PC-3 (cell line): ENCODE data around the gene TMEM232. TPM values are rescaled to one million over a fixed set of nuclear protein-coding genes. Genes with fewer than 3 reads are reported as not detected.

Experiments
- ATAC-seq: fragments of 200-7000 bp; cut with Tn5 transposase; 2 replicates; pipeline ENCODE4 v1.9.1; 2020; ENCODE audit warnings: mild to moderate bottlenecking, moderate library complexity
- BruUV-seq: library from RNA; stranded (reverse); fragments of 400-500 nt; replicated peaks from 2 replicates; lab custom pipeline; 2021; lab: Mats Ljungman, UMichigan
- CTCF ChIA-PET: fragments of 300-600 bp; sonication (Branson Sonifier 250); formaldehyde crosslinking; loops from one replicate; lab custom pipeline; 2022; ENCODE audit warnings: antibody characterized with exemption; lab: Charles Lee
- POLR2A ChIA-PET: fragments of 300-600 bp; sonication (Branson Sonifier 250); formaldehyde crosslinking; loops from one replicate; lab custom pipeline; 2022; ENCODE audit warnings: antibody characterized with exemption; ENCODE audit not compliant: unreplicated experiment; lab: Charles Lee
- DNase-seq: peaks from one replicate; pipeline ENCODE4 v3.0.0-alpha.2; 2015
- H2AFZ ChIP-seq: fragments of 300-600 bp; sonication (generic); 2 replicates; pipeline ENCODE4 v1.6.0; 2016; ENCODE audit warnings: antibody characterized with exemption, low read length
- H3F3A ChIP-seq: fragments of 300-600 bp; sonication (generic); one replicate; pipeline ENCODE4 v1.6.0; 2017; ENCODE audit warnings: antibody characterized with exemption, low read length, control low read depth, mild to moderate bottlenecking; ENCODE audit not compliant: unreplicated experiment
- H3K27ac ChIP-seq: fragments of 300-600 bp; sonication (generic); 2 replicates; pipeline ENCODE4 v1.5.1; 2016; ENCODE audit warnings: mild to moderate bottlenecking, low read length
- H3K27me3 ChIP-seq: fragments of 300-600 bp; sonication (generic); 2 replicates; pipeline ENCODE4 v1.6.1; 2016; ENCODE audit warnings: low read length, mixed read lengths
- H3K36me3 ChIP-seq: fragments of 300-600 bp; sonication (generic); 2 replicates; pipeline ENCODE4 v1.6.1; 2016; ENCODE audit warnings: low read depth, mixed run types, low read length, mixed read lengths
- H3K4me1 ChIP-seq: fragments of 300-600 bp; sonication (generic); 2 replicates; pipeline ENCODE4 v1.5.1; 2016; ENCODE audit warnings: low read length; ENCODE audit not compliant: insufficient read depth
- H3K4me2 ChIP-seq: fragments of 300-600 bp; sonication (generic); 2 replicates; pipeline ENCODE4 v1.6.0; 2016; ENCODE audit warnings: low read length
- H3K4me3 ChIP-seq: fragments of 300-600 bp; sonication (generic); 2 replicates; pipeline ENCODE4 v1.5.1; 2016; ENCODE audit warnings: mild to moderate bottlenecking, low read length, mixed read lengths
- H3K79me2 ChIP-seq: fragments of 300-600 bp; sonication (generic); 2 replicates; pipeline ENCODE4 v1.6.1; 2017; ENCODE audit warnings: low read length, mixed read lengths
- H3K9ac ChIP-seq: fragments of 300-600 bp; sonication (generic); 2 replicates; pipeline ENCODE4 v1.6.0; 2016; ENCODE audit warnings: mild to moderate bottlenecking, low read length
- H3K9me2 ChIP-seq: fragments of 300-600 bp; sonication (generic); replicated peaks from 2 replicates; pipeline ENCODE4 v1.6.1; 2016; ENCODE audit warnings: mixed run types, low read length, mixed read lengths
- H3K9me3 ChIP-seq: fragments of 300-600 bp; sonication (generic); 2 replicates; pipeline ENCODE4 v1.6.1; 2016; ENCODE audit warnings: low read length, mixed read lengths
- H4K20me1 ChIP-seq: fragments of 300-600 bp; sonication (generic); 2 replicates; pipeline ENCODE4 v1.6.1; 2016; ENCODE audit warnings: low read length, mixed read lengths
- EZH2 ChIP-seq: fragments of 300-600 bp; sonication (generic); IDR thresholded peaks from one replicate; pipeline ENCODE4 v1.6.1; 2017; ENCODE audit warnings: antibody characterized with exemption, mild to moderate bottlenecking, low read length; ENCODE audit not compliant: unreplicated experiment
- EZH2phosphoT487 ChIP-seq: fragments of 300-600 bp; sonication (generic); IDR thresholded peaks from 2 replicates; pipeline ENCODE4 v1.6.1; 2018; ENCODE audit warnings: mild to moderate bottlenecking, antibody characterized with exemption, low read length, borderline replicate concordance
- intact Hi-C: fragments of 100-400 bp; cut with micrococcal nuclease; formaldehyde crosslinking; loops from 2 replicates; pipeline ENCODE4 v1.9.0; 2023
- total RNA-seq: library from RNA; depleted of rRNA; stranded (reverse); fragments of >200 nt; gene quantifications from 2 replicates; pipeline ENCODE4 v1.2.3, GENCODE V29; 2014
- TF ChIP-seq, protein P1 (sequence below): fragments of 300-600 bp; sonication (generic); conservative IDR thresholded peaks from 2 replicates; pipeline ENCODE4 v1.5.1; 2017; ENCODE audit warnings: antibody characterized with exemption, low read depth, mild to moderate bottlenecking, low read length

Gene TMEM232
- total RNA-seq, 1 experiment from 2014 or later, result 1.4 TPM

DNA sequence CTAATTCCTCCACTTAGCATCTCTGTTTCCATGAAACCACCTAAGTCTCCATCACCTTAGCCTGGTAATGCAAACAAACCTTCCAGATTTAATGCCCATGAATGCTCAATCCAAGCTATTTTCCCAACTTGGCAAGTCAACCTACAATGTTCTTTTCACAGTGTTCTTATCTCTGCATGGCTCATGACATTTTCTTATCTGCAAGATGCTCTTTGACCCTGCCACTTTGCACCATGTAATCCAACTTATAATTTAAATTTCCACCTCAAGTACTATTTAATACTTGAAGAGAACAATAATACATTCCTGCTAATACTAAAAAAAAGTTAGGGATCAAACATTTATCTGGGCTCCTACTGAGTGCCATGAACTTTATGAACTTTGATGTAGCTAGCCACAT is 164.3 kb downstream of the TMEM232 start:
- Histone ChIP-seq H3K27ac (no peak overlapping the region), H3K79me2 (no peaks in the 10 kb centered on the region), H3K36me3 (no peaks in the 10 kb centered on the region), H2AFZ (no peak overlapping the region), H3K4me2 (no peak overlapping the region), H4K20me1 (no peaks in the 10 kb centered on the region), H3K9me2 (no peaks in the 10 kb centered on the region), H3K27me3 (0 out of 2 replicates have a peak, but pooled peaks cover 4% of the 10 kb centered on the region), H3F3A (no peaks in the 10 kb centered on the region), H3K4me3 (no peak overlapping the region), H3K4me1 (no peaks in the 10 kb centered on the region), H3K9me3 (no peaks in the 10 kb centered on the region), H3K9ac (no peak overlapping the region)
- ATAC-seq (no peak), DNase-seq (no peak)
- CTCF ChIA-PET, result no interaction called here
- no TSS peak for BruUV-seq
- TF ChIP-seq EZH2, result no peak
- TF ChIP-seq, protein P1, sequence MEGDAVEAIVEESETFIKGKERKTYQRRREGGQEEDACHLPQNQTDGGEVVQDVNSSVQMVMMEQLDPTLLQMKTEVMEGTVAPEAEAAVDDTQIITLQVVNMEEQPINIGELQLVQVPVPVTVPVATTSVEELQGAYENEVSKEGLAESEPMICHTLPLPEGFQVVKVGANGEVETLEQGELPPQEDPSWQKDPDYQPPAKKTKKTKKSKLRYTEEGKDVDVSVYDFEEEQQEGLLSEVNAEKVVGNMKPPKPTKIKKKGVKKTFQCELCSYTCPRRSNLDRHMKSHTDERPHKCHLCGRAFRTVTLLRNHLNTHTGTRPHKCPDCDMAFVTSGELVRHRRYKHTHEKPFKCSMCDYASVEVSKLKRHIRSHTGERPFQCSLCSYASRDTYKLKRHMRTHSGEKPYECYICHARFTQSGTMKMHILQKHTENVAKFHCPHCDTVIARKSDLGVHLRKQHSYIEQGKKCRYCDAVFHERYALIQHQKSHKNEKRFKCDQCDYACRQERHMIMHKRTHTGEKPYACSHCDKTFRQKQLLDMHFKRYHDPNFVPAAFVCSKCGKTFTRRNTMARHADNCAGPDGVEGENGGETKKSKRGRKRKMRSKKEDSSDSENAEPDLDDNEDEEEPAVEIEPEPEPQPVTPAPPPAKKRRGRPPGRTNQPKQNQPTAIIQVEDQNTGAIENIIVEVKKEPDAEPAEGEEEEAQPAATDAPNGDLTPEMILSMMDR, result no peak
- TF ChIP-seq EZH2phosphoT487, result no peak
- POLR2A ChIA-PET, result no interaction called here
- intact Hi-C loops, result no loop called here

DNA sequence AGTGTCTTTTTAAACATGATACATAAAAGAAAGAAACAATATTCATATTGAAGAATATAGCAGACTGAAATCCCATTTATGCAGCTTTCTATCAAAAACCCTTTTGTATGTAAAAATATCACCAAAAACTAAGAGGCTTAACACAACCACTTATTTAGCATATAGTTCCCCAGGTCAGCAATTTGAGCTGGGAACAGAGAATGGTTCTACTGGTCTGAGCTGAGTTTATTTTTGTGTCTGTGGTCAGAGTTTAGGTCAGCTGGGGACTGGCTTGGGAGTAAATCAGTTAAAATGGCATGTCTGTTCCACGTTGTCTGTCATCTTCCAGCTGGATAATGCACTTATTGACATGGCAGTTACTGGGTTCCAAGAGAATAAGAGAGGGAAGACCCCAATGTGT is 165.0 kb downstream of the TMEM232 start:
- POLR2A ChIA-PET, result no interaction called here
- no peak for DNase-seq
- H3K4me3 ChIP-seq, result no peak overlapping the region

DNA sequence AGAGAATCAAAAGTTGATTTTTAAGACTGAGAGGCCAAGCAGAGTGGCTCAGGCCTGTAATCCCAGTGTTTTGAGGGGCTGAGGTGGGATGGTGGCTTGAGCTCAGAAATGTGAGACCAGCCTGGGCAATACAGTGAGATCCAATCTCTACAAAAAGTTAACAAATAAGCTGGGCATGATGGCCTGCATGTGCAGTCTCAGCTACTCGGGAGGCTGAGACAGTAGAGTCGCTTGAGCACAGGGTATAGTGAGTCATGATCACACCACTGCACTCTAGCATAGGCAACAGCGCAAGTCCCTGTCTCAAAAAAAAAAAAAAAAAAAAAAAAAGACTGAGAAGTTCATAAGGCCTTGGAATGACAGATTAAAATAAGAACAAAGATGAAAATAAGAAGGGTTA is 177.2 kb downstream of the TMEM232 start:
- no TSS peak for BruUV-seq
- H3K9me3 ChIP-seq, result no peaks in the 10 kb centered on the region

More for the DNA sequence above, 165.0 kb downstream of the TMEM232 start:
- Histone ChIP-seq H3K9me3 (no peaks in the 10 kb centered on the region), H3K36me3 (no peaks in the 10 kb centered on the region), H3F3A (no peaks in the 10 kb centered on the region), H3K4me1 (no peaks in the 10 kb centered on the region), H3K9me2 (no peaks in the 10 kb centered on the region), H3K27me3 (0 out of 2 replicates have a peak, but pooled peaks cover 4% of the 10 kb centered on the region), H3K9ac (no peak overlapping the region), H3K79me2 (no peaks in the 10 kb centered on the region), H3K27ac (no peak overlapping the region), H4K20me1 (no peaks in the 10 kb centered on the region), H2AFZ (no peak overlapping the region), H3K4me2 (no peak overlapping the region)
- no peak for ATAC-seq
- TF ChIP-seq EZH2 (no peak), EZH2phosphoT487 (no peak)
- TF ChIP-seq, protein P1, result no peak
- intact Hi-C loops, result no loop called here
- BruUV-seq, result no TSS peak
- CTCF ChIA-PET, result no interaction called here

More for the DNA sequence above, 177.2 kb downstream of the TMEM232 start:
- Histone ChIP-seq H3K4me1 (peaks cover 3% of the 10 kb centered on the region; the same call in 1 of the 2 replicates), H3K4me3 (no peak overlapping the region), H3K79me2 (no peaks in the 10 kb centered on the region), H3K4me2 (no peak overlapping the region), H2AFZ (no peak overlapping the region), H3K27me3 (no peaks in the 10 kb centered on the region), H3K9ac (no peak overlapping the region), H3K9me2 (no peaks in the 10 kb centered on the region), H3F3A (no peaks in the 10 kb centered on the region), H3K27ac (no peak overlapping the region), H4K20me1 (no peaks in the 10 kb centered on the region), H3K36me3 (no peaks in the 10 kb centered on the region)
- DNase-seq (no peak), ATAC-seq (no peak)
- ChIA-PET POLR2A (no interaction called here), CTCF (no interaction called here)
- TF ChIP-seq, protein P1, result no peak
- TF ChIP-seq EZH2phosphoT487 (no peak), EZH2 (no peak)
- intact Hi-C loops, result no loop called here
